ENCODE results near the gene C1orf21.

The C1orf21 gene

DNA sequence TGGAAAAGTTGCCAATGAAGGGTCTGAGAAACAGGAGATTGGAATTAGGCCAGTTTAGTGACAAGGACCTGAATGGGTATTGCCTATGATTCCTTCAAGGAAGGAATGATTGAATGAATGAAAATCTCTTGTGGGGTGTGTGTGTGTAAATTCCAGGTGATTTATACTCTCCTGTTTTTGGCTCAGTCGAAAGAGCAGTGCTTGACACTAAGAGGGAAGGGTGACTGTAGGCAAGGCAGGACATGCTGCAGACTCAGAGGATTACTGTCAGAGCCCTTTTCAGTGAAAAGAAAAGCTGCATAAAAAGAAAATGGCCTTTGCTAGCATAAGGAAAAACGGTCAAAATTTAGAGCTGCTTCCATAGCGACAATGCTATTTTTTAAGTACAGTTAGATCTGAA, 30.1 kb downstream of the C1orf21 start:
- no peak for DNase-seq

DNA sequence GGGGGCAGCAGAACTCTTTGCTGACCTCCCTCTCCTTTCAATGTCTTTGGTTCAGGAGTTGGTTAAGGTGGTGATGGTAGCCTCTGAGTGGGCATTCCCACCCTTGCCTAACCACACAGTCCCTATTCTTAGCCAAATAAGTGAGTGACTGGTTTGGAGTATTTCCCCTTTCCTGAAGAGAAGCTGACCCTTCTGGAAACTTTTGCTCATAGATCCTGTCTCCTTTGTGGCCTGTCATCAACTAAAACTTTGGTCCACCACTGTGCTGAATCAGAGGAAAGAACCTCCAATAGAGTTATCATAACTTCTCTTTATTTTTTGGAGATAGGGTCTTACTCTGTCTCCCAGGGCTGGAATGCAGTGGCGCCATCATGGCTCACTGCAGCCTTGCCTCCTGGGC, 31.1 kb downstream of the C1orf21 start:
- DNase-seq, result no peak

DNA sequence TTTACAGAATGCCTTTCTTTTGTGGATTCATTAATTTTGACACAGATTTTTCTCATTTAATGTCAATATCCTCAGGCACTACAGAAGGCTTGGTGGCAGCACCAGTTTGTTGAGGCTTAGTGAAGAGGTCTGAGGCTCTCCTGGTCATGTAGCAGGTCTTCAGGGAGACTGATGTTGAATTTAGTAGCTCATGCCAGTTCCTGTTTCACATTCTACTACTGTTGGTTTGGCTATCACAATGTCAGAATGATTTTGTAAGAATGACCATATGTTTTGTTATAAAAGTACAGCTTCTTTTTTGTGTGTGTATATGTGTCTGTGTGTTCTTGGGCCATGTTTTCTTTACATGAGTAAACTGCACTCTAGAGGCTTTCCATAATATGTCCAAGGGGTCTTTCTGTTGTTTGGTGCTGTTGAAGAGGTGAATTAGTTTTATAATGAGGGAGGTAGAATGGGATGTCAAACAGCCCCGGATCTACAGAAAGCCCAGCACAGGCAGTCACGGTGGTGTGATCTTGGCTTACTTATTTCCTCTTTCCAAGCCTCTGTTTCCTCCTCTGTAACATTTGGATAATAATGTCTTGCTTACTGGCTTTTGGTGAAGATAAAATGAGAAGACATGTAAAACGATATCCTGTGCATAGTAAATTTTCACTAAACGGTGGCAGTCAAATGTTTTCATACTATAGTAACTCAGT, 32.0 kb downstream of the C1orf21 start:
- peak; percentile 8 to 48 for DNase-seq

DNA sequence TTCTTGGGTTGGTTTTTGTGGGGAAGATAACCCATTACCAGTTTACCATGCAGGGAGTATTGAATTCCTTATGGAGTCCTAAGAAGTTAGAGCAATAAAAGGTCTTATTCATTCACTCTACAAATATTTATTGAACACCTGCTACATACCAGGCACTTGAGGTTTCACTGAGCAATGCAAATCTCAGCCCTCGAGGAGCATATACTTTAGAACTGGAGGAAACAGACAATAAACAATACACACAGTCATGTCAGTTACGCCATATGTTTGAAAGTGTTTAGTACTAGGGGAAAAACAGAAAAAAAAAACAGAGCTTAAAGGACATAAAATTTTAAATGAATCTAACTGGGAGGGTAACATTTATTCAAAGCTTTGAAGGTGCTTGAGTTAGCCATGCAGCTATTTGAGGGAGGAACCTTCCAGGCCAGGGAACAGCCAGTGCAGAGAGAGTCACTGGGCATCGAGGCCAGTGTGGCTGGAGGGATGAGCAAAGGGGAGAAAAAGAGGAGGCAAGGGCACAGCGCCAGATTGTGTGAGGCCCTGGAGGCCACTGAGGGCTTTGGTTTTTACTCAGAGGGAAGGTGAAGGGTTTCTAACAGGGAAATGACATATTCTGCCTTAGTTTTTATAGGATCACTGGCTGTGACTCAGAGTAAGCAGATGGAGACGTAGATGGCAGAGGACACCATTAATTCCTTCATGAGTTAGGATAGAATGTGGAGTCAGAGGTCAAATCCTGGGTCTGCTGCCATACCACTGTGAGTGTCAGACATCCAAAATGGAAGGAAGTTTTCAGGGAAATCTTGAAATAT, 32.7 kb downstream of the C1orf21 start:
- no peak for DNase-seq

DNA sequence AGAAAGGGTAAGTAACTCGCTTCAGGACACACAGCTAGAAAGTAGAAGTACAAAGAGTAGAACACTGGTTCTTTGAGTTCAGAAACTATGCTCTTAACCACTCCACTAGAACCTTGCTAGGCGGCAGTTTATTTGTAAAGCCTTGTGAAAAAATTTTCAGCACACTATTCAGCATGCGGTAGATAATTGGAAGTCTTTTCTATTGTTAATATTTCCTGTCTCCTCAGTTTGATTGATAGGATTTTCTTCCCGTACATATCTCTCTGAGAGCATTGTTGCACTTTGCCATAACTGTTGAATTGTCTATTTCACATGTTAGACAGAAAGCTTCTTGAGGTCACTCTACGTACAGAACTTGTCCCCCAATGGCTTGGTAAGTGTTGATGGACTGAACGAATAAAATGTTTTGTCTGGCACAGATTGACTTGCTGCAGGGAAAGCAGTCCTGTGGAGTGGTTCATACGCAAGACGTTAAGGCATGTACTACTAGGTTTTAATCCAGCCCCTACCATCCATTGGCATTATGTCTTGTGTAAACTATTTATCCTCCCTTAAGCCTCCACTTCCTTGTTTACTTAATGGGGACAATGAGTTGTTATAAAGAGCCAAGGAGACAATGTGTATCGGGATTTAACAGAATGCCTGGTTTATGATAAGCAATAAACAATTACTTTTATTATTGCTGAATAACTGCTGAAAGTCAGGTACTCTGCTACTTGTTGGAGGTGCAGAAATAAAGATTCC, 35.8 kb downstream of the C1orf21 start:
- DNase-seq, result no peak

DNA sequence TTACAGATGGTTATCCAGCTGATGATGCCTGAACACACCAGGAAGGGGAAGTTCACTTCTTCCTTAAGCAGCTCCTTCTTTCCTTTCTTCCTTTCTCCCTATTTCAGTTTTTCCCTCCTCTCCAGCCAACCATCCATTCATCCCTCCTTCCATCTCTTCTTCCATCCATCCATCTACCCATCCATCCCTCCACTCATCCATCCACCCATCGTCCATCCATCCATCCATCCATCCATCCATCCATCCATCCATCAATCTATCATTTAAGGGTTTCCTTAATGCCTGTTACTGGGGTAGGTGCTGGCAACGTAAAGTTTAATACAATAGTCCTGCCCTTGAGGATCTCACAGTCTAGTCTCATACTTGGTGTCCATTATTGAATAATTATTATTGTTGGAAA, 36.8 kb downstream of the C1orf21 start:
- no peak for DNase-seq

DNA sequence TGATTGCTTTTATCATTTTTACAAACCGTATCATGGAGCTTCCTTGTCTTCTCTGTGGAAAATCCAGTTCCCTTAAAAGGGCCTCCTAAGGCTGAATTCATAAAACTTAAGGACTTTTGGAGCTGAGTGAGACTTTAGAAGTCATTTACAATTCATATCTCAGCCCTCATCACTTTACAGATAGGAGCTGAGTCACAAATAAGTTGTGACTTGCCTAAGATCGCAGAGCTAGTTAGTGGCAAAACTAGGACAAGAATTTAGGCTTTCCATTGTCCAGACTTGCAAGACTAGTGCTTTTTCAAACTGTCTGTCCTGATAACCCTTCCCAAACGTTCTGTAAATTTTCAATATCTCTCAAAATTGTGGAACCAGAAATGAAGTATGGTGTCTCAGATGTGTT, 37.3 kb downstream of the C1orf21 start:
- DNase-seq, result no peak

DNA sequence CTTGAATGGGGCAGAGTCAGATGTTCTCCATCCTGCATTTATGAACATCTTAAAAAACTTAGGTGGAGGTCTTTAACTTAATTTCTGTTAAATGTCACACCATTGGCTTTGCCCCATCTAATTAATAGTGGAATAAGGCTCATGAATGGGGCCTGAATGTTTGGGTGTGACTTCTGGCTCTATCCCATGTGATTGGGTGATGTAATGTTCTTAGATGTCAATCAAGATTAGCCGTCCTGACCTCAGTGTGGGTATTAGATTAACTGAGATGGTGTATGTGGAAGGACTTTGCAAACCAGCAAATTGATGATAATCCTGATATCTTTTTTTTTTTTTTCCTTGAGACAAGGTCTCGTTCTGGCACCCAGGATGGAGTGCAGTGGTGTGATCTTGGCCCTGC, 38.1 kb downstream of the C1orf21 start:
- DNase-seq, result no peak

DNA sequence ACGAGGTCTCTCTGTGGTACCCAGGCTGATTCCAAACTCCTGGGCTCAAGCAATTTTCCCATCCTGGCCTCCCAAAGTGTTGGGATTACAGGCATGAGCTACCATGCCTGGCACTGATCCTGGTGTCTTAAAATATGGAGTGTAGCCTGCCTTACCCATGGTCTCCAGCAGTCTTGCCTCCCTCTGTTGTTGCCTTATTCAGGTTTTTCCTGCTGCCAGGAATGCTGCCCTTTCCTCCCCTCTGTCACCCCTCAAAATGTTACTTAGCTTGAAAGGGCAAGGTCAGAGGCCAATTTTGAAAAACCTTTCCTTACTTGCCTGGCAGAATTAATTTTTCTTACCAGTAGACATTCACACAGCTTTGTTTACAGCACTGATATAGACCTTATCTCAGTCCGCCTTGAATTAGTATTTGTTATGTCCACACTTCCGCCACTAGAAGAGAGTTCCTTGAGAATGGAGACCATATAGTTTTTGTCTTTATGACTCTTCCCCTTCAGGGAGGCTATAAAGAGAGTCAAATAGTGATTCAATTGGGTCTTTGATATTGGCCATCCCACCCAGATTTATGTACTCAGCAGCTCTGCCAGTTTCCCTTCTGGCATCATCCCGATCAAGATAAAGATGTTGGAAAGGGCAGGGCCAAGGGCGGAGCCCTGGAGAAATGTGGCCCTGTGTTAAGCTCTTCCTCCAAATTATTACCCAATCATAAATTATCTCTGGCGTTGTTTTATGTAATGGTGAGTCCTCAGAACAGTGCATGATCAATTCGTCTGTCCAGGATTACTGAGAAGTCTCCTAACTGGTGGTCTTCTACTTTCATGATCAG, 38.8 kb downstream of the C1orf21 start:
- DNase-seq, result no peak

DNA sequence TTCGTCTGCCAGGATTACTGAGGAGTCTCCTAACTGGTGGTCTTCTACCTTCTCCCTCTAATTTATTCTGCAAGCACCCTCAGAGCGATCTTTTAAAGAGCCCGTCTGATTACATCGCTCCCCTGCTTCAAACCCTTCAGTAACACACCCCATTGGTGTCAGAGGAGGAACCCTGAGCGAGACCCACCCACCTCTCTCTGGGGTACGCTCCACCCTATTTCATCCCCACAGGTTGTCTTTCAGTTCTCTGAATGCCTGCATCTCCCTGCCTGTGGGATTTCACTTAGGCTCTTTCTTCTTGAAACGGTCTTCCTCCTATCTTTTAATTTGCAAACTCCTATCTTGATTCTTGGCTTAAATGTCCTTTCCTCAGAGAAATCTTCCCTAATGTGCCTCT, 39.4 kb downstream of the C1orf21 start:
- DNase-seq, result no peak

DNA sequence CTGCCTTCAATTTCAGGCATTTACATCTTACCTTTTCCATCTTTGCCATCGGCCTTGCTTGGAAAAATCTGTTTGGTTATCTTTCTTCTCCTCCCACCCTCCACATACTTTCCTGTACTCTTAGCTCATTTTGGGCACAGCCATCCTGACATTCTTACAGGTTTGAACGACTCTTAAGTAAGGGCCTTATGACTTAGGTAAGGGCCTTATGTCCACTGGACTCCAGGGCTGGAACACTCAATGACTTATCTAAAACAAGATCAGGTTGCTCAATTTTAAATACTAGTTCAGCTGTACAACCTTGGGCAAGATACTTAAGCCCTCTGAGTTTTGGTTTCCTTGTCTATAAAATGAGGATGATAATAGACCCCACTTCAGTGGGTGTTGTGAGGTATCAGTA, 40.9 kb downstream of the C1orf21 start:
- no peak for DNase-seq

DNA sequence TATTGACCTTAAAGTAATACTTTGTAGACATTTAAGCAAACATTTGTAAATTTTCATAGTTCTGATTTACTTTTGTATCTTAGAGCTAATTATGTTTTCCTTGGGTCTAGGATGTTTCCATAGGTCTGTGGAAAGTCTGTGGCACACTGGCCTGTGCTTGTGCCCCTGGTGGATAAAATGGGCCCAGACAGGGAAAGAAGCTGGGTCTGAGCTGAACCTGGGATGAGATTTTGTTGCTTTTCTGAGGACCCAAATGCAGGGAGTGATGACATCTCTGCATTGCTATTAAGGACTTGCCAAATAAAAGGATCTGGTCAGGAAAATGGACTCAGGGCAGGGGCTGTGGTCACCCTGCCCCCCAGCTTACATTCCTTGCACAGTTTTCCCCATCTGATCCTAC, 41.8 kb downstream of the C1orf21 start:
- no peak for DNase-seq

DNA sequence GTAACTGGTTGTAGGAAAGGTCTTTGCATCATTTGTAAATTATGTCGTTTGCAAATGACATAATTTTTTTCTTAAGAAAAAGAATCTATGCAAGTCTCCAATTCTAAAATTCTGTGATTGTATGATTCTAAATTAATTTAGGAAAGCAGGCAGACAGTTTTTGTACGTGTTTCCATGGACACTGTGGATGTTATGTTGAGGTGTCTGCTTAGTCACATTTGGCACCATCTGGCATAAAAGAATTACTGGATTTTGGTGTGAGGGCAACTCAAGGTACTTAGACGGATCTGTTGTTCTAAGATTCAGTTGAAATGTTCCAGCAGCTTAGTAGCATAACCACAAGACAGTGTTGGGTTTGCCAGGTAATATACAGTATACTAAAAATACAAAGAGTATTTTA, 42.5 kb downstream of the C1orf21 start:
- DNase-seq, result no peak

DNA sequence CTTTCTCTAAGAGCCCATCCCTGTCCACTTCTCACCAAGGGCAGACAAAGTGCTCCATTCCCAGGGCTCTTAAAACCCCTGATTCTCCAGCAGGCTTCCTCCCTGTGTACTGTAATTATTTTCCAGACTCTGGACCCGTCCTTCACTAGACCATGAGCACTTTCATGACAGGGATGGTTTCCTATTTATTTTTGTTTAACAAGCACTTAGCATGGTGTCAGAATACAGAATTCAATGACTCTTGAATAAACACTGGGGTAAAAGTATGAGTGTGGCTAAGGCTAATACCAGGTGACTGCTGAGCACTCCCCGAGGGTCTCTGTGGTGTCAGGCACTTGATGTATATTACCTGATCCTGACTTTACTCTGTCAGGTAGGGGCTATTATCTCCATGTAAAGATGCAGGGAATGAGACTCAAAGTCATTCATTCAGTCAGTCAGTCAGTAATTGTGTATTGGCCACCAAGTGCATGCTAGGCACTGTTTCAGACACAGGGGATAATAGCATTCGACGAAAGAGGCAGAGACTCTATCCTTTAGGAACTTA, 47.2 kb downstream of the C1orf21 start:
- no peak for DNase-seq

DNA sequence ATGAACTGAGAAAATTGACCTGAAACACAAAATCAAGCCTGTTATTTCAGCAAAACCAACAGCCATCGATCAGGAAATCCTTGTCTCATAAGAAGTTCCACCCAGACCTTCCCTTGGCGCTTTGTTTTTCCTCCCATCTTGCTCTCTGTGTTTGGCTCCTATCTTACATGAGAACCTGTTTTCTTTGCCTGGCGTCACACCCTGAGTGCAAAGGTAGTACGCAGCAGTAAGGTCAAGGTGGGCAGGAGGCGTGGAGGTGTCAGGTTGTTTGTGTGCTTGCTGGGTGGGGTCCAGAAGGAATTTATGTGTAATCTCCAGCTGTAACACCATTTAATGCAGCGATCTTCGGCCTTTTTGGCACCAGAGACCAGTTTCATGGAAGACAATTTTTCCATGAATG, 50.5 kb downstream of the C1orf21 start:
- no peak for DNase-seq

DNA sequence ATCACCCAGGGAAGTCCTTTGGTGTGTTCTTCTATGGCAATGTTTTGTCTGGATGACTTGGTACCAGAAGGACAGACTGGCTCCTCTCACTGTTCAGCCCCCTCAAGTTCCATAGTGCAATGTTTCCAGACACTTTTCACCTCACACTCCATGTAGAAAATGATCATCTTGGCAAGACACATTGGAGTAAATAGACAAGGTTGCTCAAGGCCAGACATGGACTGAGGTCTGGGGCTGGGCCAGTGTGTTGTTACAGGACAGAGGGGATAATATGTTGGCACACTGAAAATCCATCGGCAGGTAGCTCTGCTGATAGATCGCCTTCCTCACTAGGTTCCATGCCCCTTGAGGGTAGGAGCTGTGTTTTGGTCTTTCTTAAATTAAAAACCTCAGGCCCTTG, 51.5 kb downstream of the C1orf21 start:
- no peak for DNase-seq

DNA sequence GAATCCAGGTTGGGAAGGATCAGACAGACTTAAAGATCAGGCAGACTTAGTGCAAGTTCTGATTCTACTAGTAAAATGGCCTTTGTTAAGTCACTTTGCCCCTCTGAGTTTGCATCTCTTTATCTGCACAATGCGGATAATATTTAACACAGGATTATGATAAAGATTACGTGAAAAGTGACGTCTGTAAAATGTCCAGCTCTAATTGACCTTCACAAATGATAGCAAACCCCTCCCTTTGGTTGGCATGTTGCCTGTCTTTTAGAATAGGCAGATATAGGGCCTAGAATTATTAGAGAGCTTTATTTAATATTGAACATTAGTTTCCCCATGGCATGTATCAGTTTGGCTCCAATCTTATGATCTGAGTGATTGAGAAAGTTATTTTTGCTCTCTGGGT, 55.4 kb downstream of the C1orf21 start:
- DNase-seq, result no peak

DNA sequence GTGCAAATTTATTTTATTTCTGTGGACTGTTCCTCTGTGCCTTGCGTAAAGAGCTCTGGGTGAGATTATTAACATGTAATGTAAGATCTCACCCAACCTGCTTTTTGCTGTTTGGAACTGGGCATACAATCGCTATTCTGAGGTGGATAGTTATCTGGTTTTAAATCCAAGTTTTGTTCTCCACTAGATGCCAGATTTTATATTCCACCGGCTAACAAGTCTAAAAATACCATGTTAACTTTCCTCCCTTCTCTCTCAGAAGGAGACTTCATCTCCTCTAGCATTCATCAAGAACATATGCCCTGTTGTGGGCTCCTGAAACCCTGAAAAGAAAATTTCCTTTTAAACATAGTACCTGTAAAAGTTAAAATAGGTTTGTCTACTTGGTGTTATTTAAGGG, 56.4 kb downstream of the C1orf21 start:
- DNase-seq, result no peak

DNA sequence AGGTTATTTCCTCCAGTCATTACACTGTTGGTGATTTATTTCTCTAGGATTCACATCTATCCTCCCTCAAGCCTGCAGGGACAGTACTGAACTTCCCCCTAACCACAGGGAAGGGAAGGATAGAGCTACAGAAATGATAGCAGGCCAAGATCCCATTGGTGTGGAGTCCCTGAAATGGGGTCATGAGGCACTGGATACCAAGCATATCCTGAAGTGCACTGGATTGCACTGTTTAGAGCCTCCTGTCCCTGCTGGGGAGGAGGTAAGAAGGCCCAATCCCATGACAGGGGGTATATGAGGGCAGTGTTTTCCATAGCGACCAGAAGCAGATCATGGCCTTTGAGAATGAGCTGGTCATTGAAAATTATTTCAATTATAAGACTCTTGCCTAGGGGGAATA, 56.8 kb downstream of the C1orf21 start:
- DNase-seq, result no peak

DNA sequence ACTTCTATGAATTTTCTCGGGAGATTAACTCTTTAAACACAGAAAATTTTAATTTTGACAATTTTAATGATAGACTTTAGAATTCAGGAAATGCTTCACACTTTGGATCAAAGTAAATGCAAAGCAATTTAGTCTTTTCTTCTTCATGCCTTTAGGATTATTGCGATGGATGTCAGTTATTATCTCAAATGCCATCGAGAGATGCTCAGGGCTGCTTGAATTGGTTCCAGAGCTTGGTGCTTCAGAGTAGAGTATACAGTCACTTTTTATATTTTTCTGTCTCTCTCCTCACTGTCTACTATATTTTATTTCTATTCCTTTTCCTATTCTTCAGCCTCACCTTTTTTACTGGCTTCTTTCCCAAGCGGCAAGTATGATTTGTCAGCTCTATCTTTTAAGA, 59.2 kb downstream of the C1orf21 start:
- no peak for DNase-seq

DNA sequence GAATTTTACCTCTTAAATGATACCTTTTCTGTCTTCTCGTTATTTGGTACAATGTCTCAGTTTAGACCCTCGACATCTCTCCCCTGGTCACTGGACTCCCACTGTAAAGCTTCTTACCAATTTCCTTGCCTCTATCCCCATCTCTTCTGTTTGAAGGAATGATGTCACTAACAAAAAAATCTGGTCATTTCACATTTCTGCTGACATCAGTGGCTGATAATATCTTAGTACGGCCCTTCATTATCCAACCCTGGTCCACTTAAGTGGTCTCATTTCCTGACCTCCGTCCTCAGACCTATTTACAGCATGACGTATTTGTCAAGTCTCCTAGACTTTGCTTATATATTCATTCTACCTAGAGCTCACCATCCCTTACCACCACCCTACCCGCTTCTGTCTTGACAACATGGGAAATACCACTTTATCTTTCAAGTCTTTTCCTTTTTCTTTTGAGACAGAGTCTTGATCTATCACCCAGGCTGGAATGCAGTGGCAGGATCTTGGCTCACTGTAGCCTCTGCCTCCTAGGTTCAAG, 60.9 kb downstream of the C1orf21 start:
- no peak for DNase-seq

DNA sequence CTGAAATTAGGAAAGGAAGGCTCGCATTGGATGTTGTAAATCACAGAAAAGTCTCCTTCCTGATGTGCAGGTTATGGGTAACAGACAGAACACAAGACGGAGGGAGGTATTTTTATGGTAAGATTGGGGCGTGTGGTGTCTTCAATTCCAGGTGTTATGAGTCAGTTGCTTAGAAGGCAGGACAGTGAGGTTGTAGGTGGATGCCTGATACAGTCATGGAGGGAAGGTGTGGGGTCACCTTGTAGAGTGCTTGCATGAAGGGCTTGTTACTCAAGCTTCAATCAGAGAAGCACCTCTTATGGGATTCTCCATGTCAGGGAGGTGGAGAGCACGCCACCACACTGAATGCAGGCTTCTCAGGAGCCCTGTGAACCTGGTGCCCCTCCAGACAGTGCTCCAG, 63.1 kb downstream of the C1orf21 start:
- no peak for DNase-seq

DNA sequence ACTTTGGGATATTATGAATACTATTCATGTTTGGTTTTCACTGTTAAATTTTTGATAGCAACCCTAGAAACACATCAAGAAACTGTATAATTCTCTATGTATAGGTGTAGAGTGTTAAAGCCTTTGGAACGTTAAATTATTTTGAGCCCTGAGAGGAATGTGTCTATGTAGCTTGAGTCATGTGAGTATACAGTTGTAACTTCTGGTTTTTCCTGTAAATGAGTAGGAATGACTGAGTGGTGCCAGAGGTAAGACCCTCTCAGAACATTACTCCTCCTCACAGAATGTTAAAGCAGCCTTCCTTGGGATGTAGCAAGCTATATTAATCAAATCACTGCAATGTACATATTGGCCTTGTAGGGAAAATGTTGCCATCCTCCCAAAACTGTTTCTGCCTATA, 69.0 kb downstream of the C1orf21 start:
- DNase-seq, result no peak
